Karpas-422 (cell line): ENCODE measurements around the gene WSB2. TPM values are rescaled to one million over a fixed set of nuclear protein-coding genes. Genes with fewer than 3 reads are reported as not detected.

ENCODE experiments used
- DNase-seq: peaks from one replicate; pipeline ENCODE4 v3.0.0-alpha.2; 2015
- H2AFZ ChIP-seq: fragments of 200-600 bp; sonication (generic); 2 replicates; pipeline ENCODE4 v1.6.1; 2014; ENCODE audit warnings: antibody characterized with exemption, low read length, mixed read lengths
- H3K27ac ChIP-seq: fragments of 200-600 bp; sonication (generic); 2 replicates; pipeline ENCODE4 v1.5.1; 2014; ENCODE audit warnings: mild to moderate bottlenecking, low read length, moderate library complexity
- H3K27me3 ChIP-seq: fragments of 200-600 bp; sonication (generic); 2 replicates; pipeline ENCODE4 v1.6.1; 2014; ENCODE audit warnings: low read length, mixed read lengths
- H3K36me3 ChIP-seq: fragments of 200-600 bp; sonication (generic); 2 replicates; pipeline ENCODE4 v1.6.1; 2014; ENCODE audit warnings: low read length, mixed read lengths; ENCODE audit not compliant: insufficient read depth
- H3K4me1 ChIP-seq: fragments of 200-600 bp; sonication (generic); 2 replicates; pipeline ENCODE4 v1.6.1; 2014; ENCODE audit warnings: mild to moderate bottlenecking, low read length, mixed read lengths
- H3K4me2 ChIP-seq: fragments of 200-600 bp; sonication (generic); 2 replicates; pipeline ENCODE4 v1.6.1; 2014; ENCODE audit warnings: low read length, low read depth, mild to moderate bottlenecking; ENCODE audit not compliant: poor library complexity, severe bottlenecking
- H3K4me3 ChIP-seq: fragments of 200-600 bp; sonication (generic); 2 replicates; pipeline ENCODE4 v1.5.1; 2014; ENCODE audit warnings: mild to moderate bottlenecking, antibody characterized with exemption, low read length, mixed read lengths
- H3K79me2 ChIP-seq: fragments of 200-600 bp; sonication (generic); 2 replicates; pipeline ENCODE4 v1.6.1; 2014; ENCODE audit warnings: mild to moderate bottlenecking, low read length, mixed read lengths
- H3K9ac ChIP-seq: fragments of 200-600 bp; sonication (generic); 2 replicates; pipeline ENCODE4 v1.6.0; 2014; ENCODE audit warnings: low read length
- H3K9me2 ChIP-seq: fragments of 200-600 bp; sonication (generic), shearing (Covaris generic); replicated peaks from 2 replicates; pipeline ENCODE4 v1.6.0; 2014; ENCODE audit warnings: mild to moderate bottlenecking, low read length, moderate library complexity; ENCODE audit not compliant: insufficient read depth
- H3K9me3 ChIP-seq: fragments of 300-700, 200-600 bp; sonication (generic); 2 replicates; pipeline ENCODE4 v1.6.1; 2014; ENCODE audit warnings: low read length, mixed read lengths
- H4K20me1 ChIP-seq: fragments of 200-600 bp; sonication (generic); 2 replicates; pipeline ENCODE4 v1.6.1; 2014; ENCODE audit warnings: mild to moderate bottlenecking, antibody characterized with exemption, low read length, low read depth; ENCODE audit not compliant: insufficient read depth
- small RNA-seq: library from RNA; depleted of rRNA; stranded (forward); fragments of <200 nt; gene quantifications from one replicate; pipeline ENCODE3, GENCODE V24; 2014
- total RNA-seq: library from RNA; depleted of rRNA; stranded (reverse); fragments of >200 nt; shearing (Covaris generic); gene quantifications from 2 replicates; pipeline ENCODE4 v1.2.3, GENCODE V29; 2014; ENCODE audit warnings: low replicate concordance; rRNA removed

The WSB2 gene
- total RNA-seq, 1 experiment from 2014 or later, result 28.8 TPM

- H3K36me3 ChIP-seq, result no peaks in the 10 kb centered on the region
- H3K27me3 ChIP-seq, result no peaks in the 10 kb centered on the region
- H3K27ac ChIP-seq, result no peak overlapping the region
- H4K20me1 ChIP-seq, result no peaks in the 10 kb centered on the region
- no peaks in the 10 kb centered on the region for H3K9me2 ChIP-seq
- no peak overlapping the region for H3K9ac ChIP-seq
- DNase-seq, result no peak
- H3K4me2 ChIP-seq, result no peak overlapping the region
- H3K4me1 ChIP-seq, result no peaks in the 10 kb centered on the region
- H3K9me3 ChIP-seq, result no peaks in the 10 kb centered on the region
- H3K4me3 ChIP-seq, result no peak overlapping the region
- no peak overlapping the region for H2AFZ ChIP-seq
- no peaks in the 10 kb centered on the region for H3K79me2 ChIP-seq
These were observed 75.8 kb downstream of the WSB2 start for GRCh38 chr12:117985182-117985581.

Small RNA genes within 50 kb of the gene (small RNA-seq; reads per million reads assigned to genes)
- not detected for gene AC131159.1

Other genes starting within 250 kb of the WSB2 start
- 0.04 TPM in 1 of 2 replicates, not detected in the other for gene KSR2, start 92.2 kb downstream of the WSB2 start, total RNA-seq
- 28.7 and 41.1 TPM in 2 replicates for gene RFC5, start 44.5 kb downstream of the WSB2 start, total RNA-seq
- gene VSIG10, start 42.8 kb upstream of the WSB2 start, total RNA-seq, result 5.0 and 23.2 TPM in 2 replicates
- 138 and 168 TPM in 2 replicates for gene PEBP1, start 74.9 kb upstream of the WSB2 start, total RNA-seq